GM21529 (cell line): Measurements from ENCODE around the gene GZMA.
"Not testable (repeated sequence)": the region's sequence is repeated elsewhere in the genome, so short reads cannot be mapped to it uniquely, and the experiment has no call there.

ENCODE experiments used
- ATAC-seq: cut with Tn5 transposase; IDR thresholded peaks from one replicate; pipeline ENCODE4 v1.9.1; 2021; ENCODE audit not compliant: unreplicated experiment

Gene GZMA

GRCh38 chr5:55102348-55102747 lies at the start of gene GZMA:
Gene GZMA (plus strand): TSS chr5:55102646. CDS start chr5:55102683, 37 bp downstream.
- no peak for ATAC-seq

DNA sequence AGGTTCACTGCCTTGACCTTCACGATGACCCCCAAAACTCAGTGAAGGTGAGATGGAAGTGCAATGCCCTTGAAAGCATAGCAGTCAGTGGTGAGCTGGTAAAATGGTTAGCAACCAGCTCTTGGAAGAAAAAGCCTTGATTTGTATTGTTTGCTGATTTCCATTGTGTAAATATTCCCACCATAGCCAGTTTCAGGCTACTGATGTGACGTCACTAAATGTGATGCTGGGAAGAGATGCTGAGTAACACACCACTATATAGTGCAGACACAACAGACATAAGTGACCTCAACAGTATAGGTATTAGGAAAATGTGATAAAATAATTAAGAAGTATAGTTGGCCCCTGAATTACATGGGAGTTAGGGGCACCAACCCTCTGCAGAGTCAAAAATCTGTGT lies 47.3 kb upstream of the GZMA start:
- ATAC-seq = no peak

DNA sequence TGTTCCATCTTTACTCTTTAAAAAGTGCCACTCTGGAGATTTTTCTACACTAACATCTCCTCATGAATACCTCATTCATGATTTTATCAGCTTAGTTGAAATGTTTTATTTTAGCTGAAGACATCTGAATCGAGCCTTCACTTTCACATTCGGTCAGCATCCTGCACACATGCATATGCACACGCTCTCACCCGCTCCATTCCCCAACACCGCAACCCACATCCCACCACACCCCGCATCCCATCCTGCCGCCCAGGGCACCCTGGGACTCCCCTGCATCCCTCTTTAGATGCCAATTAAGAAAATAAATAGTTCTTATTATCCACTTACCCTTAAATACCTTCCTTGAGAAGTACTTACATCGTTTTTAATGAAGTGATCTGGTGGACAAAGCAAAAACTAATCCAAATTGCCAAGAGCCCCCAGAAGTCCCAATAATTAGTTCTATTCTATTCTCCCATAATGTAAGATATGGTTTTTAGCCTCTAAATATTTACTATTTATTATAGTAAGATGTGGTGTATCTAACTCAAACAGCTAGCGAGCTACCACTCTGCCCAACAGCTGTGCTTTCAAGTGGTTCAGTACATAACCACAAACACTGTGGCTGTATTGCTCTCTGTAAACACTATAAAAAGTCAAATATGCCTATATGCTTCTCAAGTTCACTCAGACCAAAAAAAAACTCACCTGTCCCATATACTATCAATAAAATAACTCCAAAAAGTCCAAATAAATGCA lies 40.2 kb upstream of the GZMA start:
- no peak for ATAC-seq

DNA sequence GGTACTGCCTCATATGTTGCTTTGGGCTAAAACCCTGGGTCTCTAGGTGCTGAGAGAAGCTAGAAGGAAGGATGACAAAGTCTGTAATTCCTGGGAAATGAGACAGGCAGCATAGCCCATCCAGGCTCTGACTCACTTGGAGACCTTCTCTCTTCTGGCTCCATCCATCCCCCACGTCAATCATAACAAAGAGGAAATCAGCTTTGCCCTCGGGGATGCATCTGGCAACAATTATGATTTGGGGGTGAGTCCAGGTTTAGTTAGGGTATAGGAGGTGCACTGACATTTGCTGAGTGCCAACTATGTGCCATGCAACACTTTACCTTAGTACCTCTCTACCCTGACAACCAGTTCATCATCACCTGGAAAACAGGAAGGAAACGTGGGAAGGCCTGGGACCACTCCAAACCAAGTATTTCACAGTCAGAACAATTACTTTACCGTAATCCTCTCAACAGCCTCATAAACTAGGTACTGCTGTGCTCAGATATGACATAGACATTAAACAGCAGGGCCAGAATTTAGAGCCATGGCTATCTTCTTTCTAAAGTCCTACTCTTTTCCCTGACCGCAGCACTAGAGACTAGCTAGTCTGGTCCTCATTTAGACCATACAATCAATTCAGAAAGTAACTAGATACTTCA lies 39.1 kb upstream of the GZMA start:
- no peak for ATAC-seq

GRCh38 chr5:55063899-55064298 lies 38.5 kb upstream of the GZMA start:
- no peak for ATAC-seq

GRCh38 chr5:55064523-55064922 lies 37.9 kb upstream of the GZMA start:
- ATAC-seq = no peak

- ATAC-seq = no peak
Measured at GRCh38 chr5:55066277-55066676, 36.2 kb upstream of the GZMA start.

- ATAC-seq = no peak
Measured at GRCh38 chr5:55070968-55071367, 31.5 kb upstream of the GZMA start.

DNA sequence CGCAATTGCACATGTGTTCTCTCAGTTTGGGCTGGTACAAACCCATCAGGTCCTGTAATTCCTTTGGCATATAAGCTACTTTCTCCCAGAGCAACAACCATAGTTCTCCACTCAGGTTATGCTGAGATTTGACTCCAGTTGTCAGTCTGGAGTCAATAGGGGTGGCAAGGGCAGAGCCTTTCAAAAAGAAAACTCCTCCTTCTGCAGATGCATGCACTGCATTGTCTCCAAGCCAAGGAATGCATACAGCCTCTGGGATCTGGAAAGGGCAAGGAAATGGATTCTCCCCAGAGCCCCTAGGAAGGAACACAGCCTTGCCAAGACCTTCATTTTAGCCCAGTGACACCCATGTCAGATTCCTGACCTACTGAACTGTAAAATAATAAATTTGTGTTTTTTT lies 31.0 kb upstream of the GZMA start:
- ATAC-seq = no peak

DNA sequence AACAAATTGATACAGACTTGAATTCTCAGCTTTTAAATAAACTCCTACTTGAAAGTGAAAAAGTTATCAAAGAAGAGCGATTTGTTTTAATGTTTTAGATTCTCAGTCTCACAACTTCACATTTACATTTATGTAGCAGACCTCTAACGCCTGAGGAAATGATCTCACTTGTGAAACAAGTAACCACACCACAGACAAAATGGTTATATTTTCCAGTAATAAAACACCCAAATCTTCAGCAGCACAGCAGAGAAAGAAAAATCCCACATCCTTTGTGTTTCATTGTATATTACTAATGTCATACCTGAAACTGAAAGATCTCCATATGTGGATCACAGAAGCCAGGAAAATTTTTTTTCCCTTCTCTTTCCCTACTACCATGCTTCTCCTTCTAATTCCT lies 29.8 kb upstream of the GZMA start:
- no peak for ATAC-seq

- no peak for ATAC-seq
Measured at GRCh38 chr5:55073211-55073610, 29.2 kb upstream of the GZMA start.

GRCh38 chr5:55081541-55081940 lies 20.9 kb upstream of the GZMA start:
- ATAC-seq = no peak

DNA sequence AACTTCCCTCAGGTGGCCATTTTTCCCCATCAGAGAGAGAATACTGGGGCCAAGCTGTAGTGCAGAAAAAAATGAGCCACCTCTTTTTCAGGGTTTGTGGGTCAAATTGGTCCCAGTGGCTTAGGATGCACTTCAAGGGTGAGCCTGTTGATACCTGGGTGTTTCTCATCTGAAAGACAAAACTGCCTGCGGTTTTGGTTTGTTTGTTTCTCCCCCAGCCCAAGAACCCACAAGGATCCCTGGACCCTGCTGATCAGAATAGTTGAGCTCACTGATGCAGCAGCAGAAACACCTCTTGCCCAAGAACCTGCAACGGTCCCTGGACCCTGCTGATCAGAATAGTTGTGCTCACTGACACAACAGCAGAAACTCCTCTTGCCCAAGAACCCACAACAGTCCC lies 13.1 kb upstream of the GZMA start:
- not testable (repeated sequence) for ATAC-seq

- not testable (repeated sequence) for ATAC-seq
Measured at GRCh38 chr5:55091011-55091410, 11.4 kb upstream of the GZMA start.

DNA sequence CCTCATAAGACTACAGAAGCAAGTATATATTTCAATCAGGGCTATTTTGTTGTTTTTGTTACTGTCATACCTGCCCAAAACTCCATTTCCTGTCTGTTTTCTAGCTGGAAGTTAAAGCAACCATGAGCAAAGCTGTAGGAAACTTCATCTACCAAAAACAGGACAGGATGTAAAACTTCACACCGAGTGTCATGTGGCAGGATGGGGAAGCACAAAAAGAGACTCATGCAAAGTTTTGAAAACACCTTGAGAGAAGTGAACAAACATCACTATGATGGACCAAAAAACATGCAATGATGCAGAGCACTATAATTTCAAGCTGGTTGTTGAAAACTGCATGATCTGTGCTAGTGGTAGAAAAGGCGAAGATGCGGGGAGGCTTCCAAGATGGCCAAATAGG lies 6.3 kb upstream of the GZMA start:
- no peak for ATAC-seq

GRCh38 chr5:55096861-55097260 lies 5.6 kb upstream of the GZMA start:
- ATAC-seq = no peak

- ATAC-seq = not testable (repeated sequence)
Measured at GRCh38 chr5:55101148-55101547, 1.3 kb upstream of the GZMA start.

GRCh38 chr5:55101556-55102276 lies 730 bp upstream of the GZMA start:
- no peak for ATAC-seq

DNA sequence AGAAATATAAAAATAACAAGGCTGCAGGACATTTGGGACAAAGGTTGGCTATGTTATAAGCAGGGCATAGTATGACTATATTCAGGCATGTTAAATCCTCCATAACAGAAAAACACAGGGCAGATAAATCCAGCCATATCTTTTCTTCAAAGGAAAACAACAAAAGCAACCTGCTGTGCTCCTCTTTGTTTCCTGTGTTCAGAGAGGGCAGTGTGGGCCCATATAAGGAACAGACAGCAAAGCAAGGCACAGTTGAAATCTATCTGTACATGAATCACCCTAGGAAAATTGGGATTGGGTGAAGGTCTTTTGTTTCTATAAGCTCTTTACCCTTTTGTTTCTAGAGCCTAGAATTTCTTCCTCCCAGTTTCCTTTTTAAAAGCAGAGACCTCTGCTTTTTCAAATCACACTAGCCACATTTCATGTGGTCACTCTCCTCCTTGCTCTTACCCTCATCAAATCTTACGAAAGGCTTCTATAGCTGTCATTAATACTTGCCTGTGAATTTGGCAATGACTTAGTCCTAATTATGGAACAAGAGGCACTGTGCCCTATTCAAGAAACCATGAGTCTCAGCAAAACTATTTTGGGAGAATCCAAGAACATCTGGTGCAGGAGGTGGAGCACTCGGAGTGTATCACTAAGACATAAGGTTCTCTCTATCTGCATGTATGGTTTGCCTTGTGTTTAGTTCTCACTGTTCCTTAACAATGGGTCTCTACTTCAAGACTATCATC lies 1.8 kb downstream of the GZMA start:
- ATAC-seq = no peak

- ATAC-seq = no peak
Measured at GRCh38 chr5:55104946-55105701, 2.7 kb downstream of the GZMA start.

- ATAC-seq = not testable (repeated sequence)
Measured at GRCh38 chr5:55105976-55106375, 3.5 kb downstream of the GZMA start.
